ENCODE data around the gene ATXN7L3B. TPM values are rescaled to one million over a fixed set of nuclear protein-coding genes. Genes with fewer than 3 reads are reported as not detected.

ATXN7L3B gene
- total RNA-seq, 1 donor from 2014 or later = 47.0 TPM

DNA sequence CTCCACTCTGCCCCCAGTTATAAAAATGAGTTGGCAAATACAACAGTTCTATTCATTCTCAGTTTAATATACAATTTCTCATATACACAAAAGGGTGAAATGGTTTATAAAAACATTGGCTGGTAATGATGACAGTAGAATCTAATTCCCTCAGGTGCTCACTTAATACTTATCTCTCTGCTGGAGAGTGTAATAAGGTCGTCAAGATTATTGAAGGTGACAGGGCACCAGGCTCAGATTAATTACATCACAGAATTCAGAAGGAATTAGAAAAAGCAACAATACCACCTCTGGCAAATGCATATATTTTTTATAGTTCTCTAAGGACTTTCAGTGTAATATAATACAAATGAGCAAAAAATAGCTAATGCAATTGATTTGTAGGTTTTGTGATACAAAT lies 42.3 kb downstream of the ATXN7L3B start:
- DNase-seq (ENCODE audit: low spot score) = no peak
- H3K27ac Mint-ChIP-seq = no peak overlapping the region
- no peaks in the 10 kb centered on the region for H3K9me3 ChIP-seq (ENCODE audit: low read depth)
- H3K36me3 Mint-ChIP-seq = no peaks in the 10 kb centered on the region
- peaks cover under 1% of the 10 kb centered on the region for H3K4me1 Mint-ChIP-seq
- no peaks in the 10 kb centered on the region for H3K9me3 Mint-ChIP-seq
- H3K4me3 ChIP-seq = no peak overlapping the region
- H3K36me3 ChIP-seq = no peaks in the 10 kb centered on the region
- no peak overlapping the region for H3K27ac ChIP-seq
- no peaks in the 10 kb centered on the region for H3K79me2 ChIP-seq (ENCODE audit: low read depth)
- no peaks in the 10 kb centered on the region for H4K20me1 ChIP-seq (ENCODE audit: low read depth)
- no peaks in the 10 kb centered on the region for H3K27me3 Mint-ChIP-seq (ENCODE audit: insufficient read depth, low read depth)
- H3K4me2 ChIP-seq = no peak overlapping the region
- TF ChIP-seq EZH2 (IDR thresholded peaks at IDR 0.05) = no peak
- TF ChIP-seq, protein P1, sequence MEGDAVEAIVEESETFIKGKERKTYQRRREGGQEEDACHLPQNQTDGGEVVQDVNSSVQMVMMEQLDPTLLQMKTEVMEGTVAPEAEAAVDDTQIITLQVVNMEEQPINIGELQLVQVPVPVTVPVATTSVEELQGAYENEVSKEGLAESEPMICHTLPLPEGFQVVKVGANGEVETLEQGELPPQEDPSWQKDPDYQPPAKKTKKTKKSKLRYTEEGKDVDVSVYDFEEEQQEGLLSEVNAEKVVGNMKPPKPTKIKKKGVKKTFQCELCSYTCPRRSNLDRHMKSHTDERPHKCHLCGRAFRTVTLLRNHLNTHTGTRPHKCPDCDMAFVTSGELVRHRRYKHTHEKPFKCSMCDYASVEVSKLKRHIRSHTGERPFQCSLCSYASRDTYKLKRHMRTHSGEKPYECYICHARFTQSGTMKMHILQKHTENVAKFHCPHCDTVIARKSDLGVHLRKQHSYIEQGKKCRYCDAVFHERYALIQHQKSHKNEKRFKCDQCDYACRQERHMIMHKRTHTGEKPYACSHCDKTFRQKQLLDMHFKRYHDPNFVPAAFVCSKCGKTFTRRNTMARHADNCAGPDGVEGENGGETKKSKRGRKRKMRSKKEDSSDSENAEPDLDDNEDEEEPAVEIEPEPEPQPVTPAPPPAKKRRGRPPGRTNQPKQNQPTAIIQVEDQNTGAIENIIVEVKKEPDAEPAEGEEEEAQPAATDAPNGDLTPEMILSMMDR (IDR thresholded peaks at IDR 0.05) = no peak
- no peak for TF ChIP-seq EZH2phosphoT487 (IDR thresholded peaks at IDR 0.05)
- H2AFZ ChIP-seq (replicated peaks) = no peak overlapping the region
- H3F3A ChIP-seq (ENCODE audit: low read depth) = no peaks in the 10 kb centered on the region
- H3K9ac ChIP-seq = no peak overlapping the region
- H3K4me3 Mint-ChIP-seq = no peak overlapping the region
- H3K4me1 ChIP-seq = no peaks in the 10 kb centered on the region
- no peaks in the 10 kb centered on the region for H3K27me3 ChIP-seq

DNA sequence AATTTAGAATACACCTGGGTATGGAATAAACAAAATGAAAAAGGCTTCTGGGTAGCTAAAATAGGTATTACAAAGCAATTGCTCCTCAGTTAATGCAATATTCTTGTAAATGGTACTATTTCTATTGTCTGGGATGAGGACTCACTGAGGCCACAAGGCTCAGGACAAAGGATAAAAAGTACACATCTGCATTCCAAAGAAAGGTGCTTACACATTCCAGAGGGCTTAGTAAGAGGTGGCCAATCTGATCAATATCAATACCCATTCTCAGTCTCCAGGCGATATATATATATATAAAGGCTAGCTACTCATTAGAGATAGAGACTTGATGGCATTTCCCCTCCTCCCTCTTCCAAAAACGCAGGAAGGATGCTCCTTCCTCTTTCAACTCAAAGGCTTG lies 43.8 kb downstream of the ATXN7L3B start:
- Histone ChIP-seq H3K9me3 (ENCODE audit: low read depth) (no peaks in the 10 kb centered on the region), H3K4me3 (no peak overlapping the region), H3F3A (ENCODE audit: low read depth) (no peaks in the 10 kb centered on the region), H4K20me1 (ENCODE audit: low read depth) (no peaks in the 10 kb centered on the region), H3K27me3 (no peaks in the 10 kb centered on the region), H3K36me3 (no peaks in the 10 kb centered on the region), H2AFZ (replicated peaks) (no peak overlapping the region), H3K9ac (no peak overlapping the region), H3K4me2 (no peak overlapping the region), H3K4me1 (no peaks in the 10 kb centered on the region), H3K27ac (no peak overlapping the region), H3K79me2 (ENCODE audit: low read depth) (no peaks in the 10 kb centered on the region)
- Mint-ChIP-seq H3K27me3 (ENCODE audit: insufficient read depth, low read depth) (no peaks in the 10 kb centered on the region), H3K4me1 (peaks cover 4% of the 10 kb centered on the region), H3K27ac (no peak overlapping the region), H3K4me3 (no peak overlapping the region), H3K9me3 (no peaks in the 10 kb centered on the region), H3K36me3 (no peaks in the 10 kb centered on the region)
- TF ChIP-seq, protein P1 (IDR thresholded peaks at IDR 0.05) = no peak
- no peak for TF ChIP-seq EZH2phosphoT487 (IDR thresholded peaks at IDR 0.05)
- TF ChIP-seq EZH2 (IDR thresholded peaks at IDR 0.05) = no peak
- DNase-seq (ENCODE audit: low spot score) = no peak

DNA sequence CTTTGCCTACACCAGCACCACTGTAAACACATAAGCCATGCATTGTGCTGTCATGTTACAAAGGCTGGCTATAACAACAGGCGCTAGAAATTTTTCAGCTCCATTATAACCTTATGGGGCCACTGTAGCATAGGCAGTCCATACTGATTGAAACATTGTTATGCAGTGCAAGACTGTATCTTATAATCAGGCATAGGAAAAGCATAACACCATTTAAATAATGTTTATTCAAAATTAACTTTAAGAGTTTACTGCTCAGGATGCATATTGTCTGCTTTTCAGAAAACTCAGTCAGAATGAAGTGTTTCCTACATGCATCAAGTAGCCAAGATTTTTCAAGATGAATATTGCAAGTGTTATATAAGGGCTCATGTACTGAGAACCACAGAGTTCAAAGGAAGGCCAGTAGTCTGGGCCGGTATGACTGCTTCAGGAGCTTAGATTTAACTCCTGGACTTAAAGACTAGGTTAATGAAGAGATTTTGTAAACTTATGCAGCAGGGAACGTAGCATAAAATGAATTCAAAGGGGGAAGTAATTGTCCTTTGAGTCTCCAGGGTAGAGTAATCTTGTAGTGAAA lies 46.9 kb downstream of the ATXN7L3B start:
- TF ChIP-seq EZH2 (IDR thresholded peaks at IDR 0.05) (no peak), EZH2phosphoT487 (IDR thresholded peaks at IDR 0.05) (no peak)
- TF ChIP-seq, protein P1 (IDR thresholded peaks at IDR 0.05) = no peak
- no peak overlapping the region for H3K4me3 Mint-ChIP-seq
- Histone ChIP-seq H4K20me1 (ENCODE audit: low read depth) (no peaks in the 10 kb centered on the region), H3K9ac (no peak overlapping the region), H2AFZ (replicated peaks) (no peak overlapping the region), H3K4me2 (no peak overlapping the region), H3K9me3 (ENCODE audit: low read depth) (no peaks in the 10 kb centered on the region), H3K79me2 (ENCODE audit: low read depth) (no peaks in the 10 kb centered on the region), H3K27me3 (no peaks in the 10 kb centered on the region), H3K27ac (no peak overlapping the region), H3F3A (ENCODE audit: low read depth) (no peaks in the 10 kb centered on the region), H3K4me1 (no peaks in the 10 kb centered on the region), H3K36me3 (no peaks in the 10 kb centered on the region), H3K4me3 (no peak overlapping the region)
- no peaks in the 10 kb centered on the region for H3K36me3 Mint-ChIP-seq
- H3K27ac Mint-ChIP-seq = no peak overlapping the region
- no peak for DNase-seq (ENCODE audit: low spot score)
- H3K27me3 Mint-ChIP-seq (ENCODE audit: insufficient read depth, low read depth) = peaks cover 2% of the 10 kb centered on the region
- H3K9me3 Mint-ChIP-seq = peaks cover 2% of the 10 kb centered on the region
- H3K4me1 Mint-ChIP-seq = peaks cover 4% of the 10 kb centered on the region

All from neural progenitor cell (in vitro differentiated cells).